Limb (tissue), 2 donors: ENCODE data around the gene RABIF.

Experiments used
- DNase-seq, 2 donors: peaks; one replicate each; pipeline ENCODE4 v3.0.0-alpha.2; 2016; ENCODE audit errors: extremely low spot score in 2 of 2

The RABIF gene

GRCh38 chr1:202873026-202873425 lies 15.9 kb downstream of the RABIF start:
- DNase-seq = no peak

- DNase-seq = no peak
These were observed 17.6 kb downstream of the RABIF start for GRCh38 chr1:202871367-202871766.

- no peak for DNase-seq
These were observed 26.0 kb downstream of the RABIF start for GRCh38 chr1:202862679-202863560.

- peak; percentile 72 to 85 for DNase-seq
These were observed 27.4 kb downstream of the RABIF start for GRCh38 chr1:202861420-202862132.

- DNase-seq = peak in 1 of 2 donors; percentile 60
These were observed 28.1 kb downstream of the RABIF start for GRCh38 chr1:202860744-202861419.

- DNase-seq = no peak
These were observed 30.0 kb downstream of the RABIF start for GRCh38 chr1:202858789-202859414.

GRCh38 chr1:202858331-202858730 lies 30.6 kb downstream of the RABIF start:
- DNase-seq = no peak

- DNase-seq = no peak
These were observed 31.8 kb downstream of the RABIF start for GRCh38 chr1:202857136-202857610.

- DNase-seq = no peak
These were observed 32.9 kb downstream of the RABIF start for GRCh38 chr1:202856014-202856413.

- DNase-seq = no peak
These were observed 34.2 kb downstream of the RABIF start for GRCh38 chr1:202854787-202855186.

GRCh38 chr1:202852163-202852904 lies 36.6 kb downstream of the RABIF start:
- DNase-seq = no peak

- DNase-seq = no peak
These were observed 38.2 kb downstream of the RABIF start for GRCh38 chr1:202850593-202851362.

- no peak for DNase-seq
These were observed 40.8 kb downstream of the RABIF start for GRCh38 chr1:202848191-202848542.

GRCh38 chr1:202844935-202845334 lies 44.0 kb downstream of the RABIF start:
- DNase-seq = no peak

GRCh38 chr1:202844259-202844658 lies 44.7 kb downstream of the RABIF start:
- no peak for DNase-seq

GRCh38 chr1:202843081-202843480 lies 45.9 kb downstream of the RABIF start:
- peak in 1 of 2 donors; percentile 43 for DNase-seq

GRCh38 chr1:202837746-202838262 lies 51.1 kb downstream of the RABIF start:
- DNase-seq = no peak

GRCh38 chr1:202836623-202837403 lies 52.1 kb downstream of the RABIF start:
- DNase-seq = no peak

GRCh38 chr1:202835548-202836072 lies 53.3 kb downstream of the RABIF start:
- no peak for DNase-seq
